HG03460 (cell line): ENCODE measurements around the gene PTPRC.

Experiments used
- ATAC-seq: cut with Tn5 transposase; IDR thresholded peaks from one replicate; pipeline ENCODE4 v1.9.1; 2021; ENCODE audit not compliant: unreplicated experiment

Gene PTPRC

GRCh38 chr1:198669023-198669698 is 30.3 kb downstream of the PTPRC start:
- ATAC-seq, result peak; percentile 85

GRCh38 chr1:198669771-198670170 is 30.9 kb downstream of the PTPRC start:
- no peak for ATAC-seq

- no peak for ATAC-seq
Measured at GRCh38 chr1:198671136-198671535, 32.3 kb downstream of the PTPRC start.

GRCh38 chr1:198672124-198672523 is 33.3 kb downstream of the PTPRC start:
- ATAC-seq, result no peak

GRCh38 chr1:198674009-198674408 is 35.2 kb downstream of the PTPRC start:
- no peak for ATAC-seq

GRCh38 chr1:198676253-198676652 is 37.4 kb downstream of the PTPRC start:
- ATAC-seq, result no peak

- no peak for ATAC-seq
Measured at GRCh38 chr1:198677027-198677426, 38.2 kb downstream of the PTPRC start.

- ATAC-seq, result no peak
Measured at GRCh38 chr1:198677871-198678270, 39.0 kb downstream of the PTPRC start.

GRCh38 chr1:198678301-198678836 is 39.5 kb downstream of the PTPRC start:
- no peak for ATAC-seq

GRCh38 chr1:198678901-198679329 is 40.1 kb downstream of the PTPRC start:
- ATAC-seq, result peak; percentile 37

- no peak for ATAC-seq
Measured at GRCh38 chr1:198679535-198680173, 40.8 kb downstream of the PTPRC start.

- no peak for ATAC-seq
Measured at GRCh38 chr1:198680174-198680875, 41.5 kb downstream of the PTPRC start.

GRCh38 chr1:198681252-198681651 is 42.4 kb downstream of the PTPRC start:
- no peak for ATAC-seq

- ATAC-seq, result peak; percentile 95
Measured at GRCh38 chr1:198681831-198682759, 43.3 kb downstream of the PTPRC start.

- no peak for ATAC-seq
Measured at GRCh38 chr1:198682850-198683249, 44.0 kb downstream of the PTPRC start.

GRCh38 chr1:198683449-198683848 is 44.6 kb downstream of the PTPRC start:
- ATAC-seq, result no peak

GRCh38 chr1:198686069-198686728 is 47.4 kb downstream of the PTPRC start:
- no peak for ATAC-seq

- no peak for ATAC-seq
Measured at GRCh38 chr1:198687429-198687828, 48.6 kb downstream of the PTPRC start.

- ATAC-seq, result no peak
Measured at GRCh38 chr1:198691063-198691462, 52.2 kb downstream of the PTPRC start.

GRCh38 chr1:198693321-198693720 is 54.5 kb downstream of the PTPRC start:
- no peak for ATAC-seq
